CD14-positive monocyte (primary cell): ENCODE measurements around the gene EEF1AKMT2. TPM values are rescaled to one million over a fixed set of nuclear protein-coding genes. Genes with fewer than 3 reads are reported as not detected.
"Not testable (repeated sequence)": the region's sequence is repeated elsewhere in the genome, so short reads cannot be mapped to it uniquely, and the experiment has no call there.

Experiments
- DNase-seq, 3 donors: peaks; one replicate each; pipeline ENCODE4 v3.0.0-alpha.2; 2011 to 2022
- H2AFZ ChIP-seq: 2 replicates; pipeline ENCODE4 v1.6.0; 2012; ENCODE audit warnings: mild to moderate bottlenecking, low read depth, low read length, inconsistent platforms; ENCODE audit not compliant: insufficient read depth, poor library complexity, severe bottlenecking
- H3K27ac ChIP-seq, 2 donors: 1 replicate in 1 of 2; 2 replicates in 1 of 2; pipeline ENCODE4 v1.5.1; 2012 to 2013; ENCODE audit warnings: low read length in 2 of 2, control low read depth in 1 of 2, inconsistent platforms in 1 of 2, low read depth in 1 of 2, mild to moderate bottlenecking in 1 of 2
- H3K27me3 ChIP-seq, 2 donors: one replicate each; pipeline versions ENCODE4 v1.6.0 to v1.6.1; 2011 to 2013; ENCODE audit warnings: low read length in 2 of 2; ENCODE audit not compliant: control insufficient read depth in 2 of 2, insufficient read depth in 2 of 2
- H3K36me3 ChIP-seq, 2 donors: replicated peaks in 1 of 2; 1 replicate in 1 of 2; 2 replicates in 1 of 2; pipeline versions ENCODE4 v1.5.1 to v1.6.1; 2012 to 2013; ENCODE audit warnings: low read length in 2 of 2, control low read depth in 1 of 2, inconsistent platforms in 1 of 2, mild to moderate bottlenecking in 1 of 2; ENCODE audit not compliant: insufficient read depth in 2 of 2, control insufficient read depth in 1 of 2
- H3K4me1 ChIP-seq, 2 donors: 1 replicate in 1 of 2; 2 replicates in 1 of 2; pipeline versions ENCODE4 v1.5.1 to v1.6.1; 2012 to 2013; ENCODE audit warnings: low read length in 2 of 2, control low read depth in 1 of 2, inconsistent platforms in 1 of 2, mild to moderate bottlenecking in 1 of 2, moderate library complexity in 1 of 2; ENCODE audit not compliant: insufficient read depth in 2 of 2, control insufficient read depth in 1 of 2
- H3K4me2 ChIP-seq: replicated peaks from 2 replicates; pipeline ENCODE3; 2012; ENCODE audit warnings: low read length, moderate library complexity, mild to moderate bottlenecking; ENCODE audit not compliant: poor library complexity, severe bottlenecking; ENCODE audit errors: extremely low read depth
- H3K4me3 ChIP-seq, 3 experiments: fragments of 200-600 bp in 1 of 3; sonication (generic) in 1 of 3; replicated peaks in 1 of 3; 1 replicate in 2 of 3; 2 replicates in 1 of 3; pipeline ENCODE4 v1.5.1; 2011 to 2013; ENCODE audit warnings: low read length in 3 of 3, mild to moderate bottlenecking in 3 of 3, control low read depth in 2 of 3, low read depth in 2 of 3, inconsistent platforms in 1 of 3, moderate library complexity in 1 of 3
- H3K79me2 ChIP-seq: 2 replicates; pipeline ENCODE4 v1.6.0; 2012; ENCODE audit warnings: mild to moderate bottlenecking, control low read depth, inconsistent platforms, low read length, moderate library complexity; ENCODE audit not compliant: insufficient read depth
- H3K9ac ChIP-seq: 2 replicates; pipeline ENCODE4 v1.6.0; 2017; ENCODE audit warnings: low read length, mild to moderate bottlenecking; ENCODE audit not compliant: insufficient read depth, poor library complexity, severe bottlenecking
- H3K9me3 ChIP-seq, 2 donors: replicated peaks in 1 of 2; 1 replicate in 1 of 2; 2 replicates in 1 of 2; pipeline versions ENCODE4 v1.5.1 to v1.6.1; 2012 to 2013; ENCODE audit warnings: low read length in 2 of 2, control low read depth in 1 of 2; ENCODE audit not compliant: control insufficient read depth in 1 of 2, insufficient read depth in 1 of 2
- H4K20me1 ChIP-seq: 2 replicates; pipeline ENCODE4 v1.6.0; 2012; ENCODE audit warnings: mild to moderate bottlenecking, low read length, control low read depth, moderate library complexity; ENCODE audit not compliant: insufficient read depth
- H3K27ac Mint-ChIP-seq, 7 donors: one replicate each; pipeline ENCODE4 v1.8.0; 2020; ENCODE audit warnings: mild to moderate bottlenecking in 7 of 7, mixed read lengths in 7 of 7, moderate library complexity in 6 of 7, inconsistent platforms in 2 of 7
- H3K27me3 Mint-ChIP-seq, 3 donors: one replicate each; pipeline ENCODE4 v1.8.0; 2021 to 2022; ENCODE audit warnings: low read depth in 3 of 3, mild to moderate bottlenecking in 3 of 3, mixed read lengths in 3 of 3, moderate library complexity in 3 of 3, inconsistent platforms in 1 of 3
- H3K36me3 Mint-ChIP-seq, 2 donors: one replicate each; pipeline ENCODE4 v1.8.0; 2020; ENCODE audit warnings: mixed read lengths in 2 of 2, inconsistent platforms in 1 of 2, mild to moderate bottlenecking in 1 of 2
- H3K4me1 Mint-ChIP-seq: one replicate; pipeline ENCODE4 v1.8.0; 2020; ENCODE audit warnings: mild to moderate bottlenecking, mixed read lengths
- H3K4me3 Mint-ChIP-seq, 2 donors: one replicate each; pipeline ENCODE4 v1.8.0; 2020; ENCODE audit warnings: mild to moderate bottlenecking in 2 of 2, mixed read lengths in 2 of 2, moderate library complexity in 1 of 2
- H3K9me3 Mint-ChIP-seq, 7 donors: one replicate each; pipeline ENCODE4 v1.8.0; 2020 to 2022; ENCODE audit warnings: mixed read lengths in 7 of 7, mild to moderate bottlenecking in 6 of 7, moderate library complexity in 6 of 7, inconsistent platforms in 2 of 7
- CTCF ChIP-seq: fragments of 200-600 bp; IDR thresholded peaks from one replicate; pipeline ENCODE4 v1.8.0; 2022; ENCODE audit warnings: antibody characterized with exemption, mild to moderate bottlenecking
- WGBS: methylation state at CpG from one replicate; pipeline ENCODE4 v1.1.5; 2013; ENCODE audit warnings: missing lambda C conversion rate; ENCODE audit not compliant: insufficient coverage; 5-methylcytosine and 5-hydroxymethylcytosine counted together
- intact Hi-C, 2 donors: fragments of 100-400 bp; cut with micrococcal nuclease; formaldehyde crosslinking; loops; one replicate each; pipeline versions ENCODE4 v1.15.0 to v1.15.1; 2023
- polyA plus RNA-seq, 3 donors: library from polyadenylated mRNA; depleted of rRNA in 1 of 3; unstranded in 2 of 3; stranded (reverse) in 1 of 3; fragments of 300-500 nt in 2 of 3; fragments of >200 nt in 1 of 3; fragmentation: Illumina TruSeq in 2 of 3; gene quantifications; 1 replicate in 2 of 3; 2 replicates in 1 of 3; pipeline ENCODE4 v1.2.3, GENCODE V29; 2012 to 2021

EEF1AKMT2 gene
- polyA plus RNA-seq, 3 donors = 7.6 to 13.6 (median 8.2) TPM

GRCh38 chr10:124798364-124798763 lies 6.7 kb upstream of the EEF1AKMT2 start:
- 100% methylated on average over 1 of the region's 1 CpG for WGBS
- no peak for DNase-seq
- Histone ChIP-seq H3K27ac (no peak overlapping the region), H4K20me1 (peaks cover 2% of the 10 kb centered on the region), H3K27me3 (no peaks in the 10 kb centered on the region), H3K4me1 (peaks cover 14 to 17% of the 10 kb centered on the region in 2 donors), H3K4me2 (no peak overlapping the region), H3K9me3 (no peaks in the 10 kb centered on the region), H3K36me3 (no peaks in the 10 kb centered on the region), H3K4me3 (no peak overlapping the region), H2AFZ (peak overlapping the region; percentile 1), H3K9ac (no peak overlapping the region), H3K79me2 (peaks cover 18% of the 10 kb centered on the region)
- intact Hi-C loops = loop anchor here in 1 of 2 donors (10.0 kb wide), 2 partner anchors 116 to 1644 kb away; partner anchors contain the start of gene BUB3
- Mint-ChIP-seq H3K36me3 (no peaks in the 10 kb centered on the region), H3K4me3 (no peak overlapping the region), H3K27me3 (peaks cover 0 to 14% (median 1%) of the 10 kb centered on the region in 3 donors), H3K4me1 (peaks cover 9% of the 10 kb centered on the region), H3K27ac (no peak overlapping the region), H3K9me3 (no peaks in the 10 kb centered on the region)
- no peak for TF ChIP-seq CTCF

GRCh38 chr10:124792998-124793352 lies 1.3 kb upstream of the EEF1AKMT2 start:
- Histone ChIP-seq H4K20me1 (no peaks in the 10 kb centered on the region), H3K4me2 (no peak overlapping the region), H3K36me3 (peaks cover 5 to 14% of the 10 kb centered on the region in 2 donors), H3K79me2 (peaks cover 17% of the 10 kb centered on the region), H3K9ac (no peak overlapping the region), H3K4me1 (peaks cover 7 to 11% of the 10 kb centered on the region in 2 donors), H3K4me3 (peak overlapping the region in 1 of 3 experiments; percentile 96), H3K9me3 (no peaks in the 10 kb centered on the region), H3K27ac (no peak overlapping the region), H3K27me3 (no peaks in the 10 kb centered on the region), H2AFZ (peak overlapping the region; percentile 100)
- TF ChIP-seq CTCF = no peak
- Mint-ChIP-seq H3K4me1 (peaks cover 14% of the 10 kb centered on the region), H3K4me3 (peak overlapping the region; percentile 92 to 96), H3K36me3 (peaks cover 6 to 7% of the 10 kb centered on the region in 2 donors), H3K27ac (peak overlapping the region in 4 of 7 donors; percentile 50 to 92 (median 77)), H3K27me3 (peaks cover 0 to 5% (median under 1%) of the 10 kb centered on the region in 3 donors), H3K9me3 (no peaks in the 10 kb centered on the region)
- 94% methylated on average over 7 of the region's 11 CpGs for WGBS
- DNase-seq = no peak
- intact Hi-C loops = loop anchor here in 1 of 2 donors (10.0 kb wide), 2 partner anchors 122 to 1638 kb away; partner anchors contain the start of gene BUB3

GRCh38 chr10:124782900-124783299 lies 8.8 kb downstream of the EEF1AKMT2 start:
- H2AFZ ChIP-seq, H3K4me3 ChIP-seq, H3K4me3 Mint-ChIP-seq, H4K20me1 ChIP-seq, H3K9me3 ChIP-seq, H3K4me1 Mint-ChIP-seq, H3K4me1 ChIP-seq, H3K4me2 ChIP-seq, H3K79me2 ChIP-seq, H3K9me3 Mint-ChIP-seq, DNase-seq, H3K27me3 Mint-ChIP-seq, H3K27ac ChIP-seq, H3K27ac Mint-ChIP-seq, H3K9ac ChIP-seq, H3K27me3 ChIP-seq, intact Hi-C loops: not testable (repeated sequence)
- peaks cover 44 to 79% of the 10 kb centered on the region in 2 donors for H3K36me3 Mint-ChIP-seq
- WGBS = 100% methylated on average over 1 of the region's 1 CpG
- peaks cover 38 to 69% of the 10 kb centered on the region in 2 donors for H3K36me3 ChIP-seq
